Stimulated activated CD4-positive, alpha-beta T cell treated with anti-CD3 and anti-CD28 coated beads, Interleukin-1b, Interleukin-23, amount 100 ng/mL, for 24 hours (primary cell): ENCODE data around the gene ELSPBP1.
A peak's percentile ranks its signal among the peaks of the same experiment; 100 is the strongest.
"Not testable (repeated sequence)": the region's sequence is repeated elsewhere in the genome, so short reads cannot be mapped to it uniquely, and the experiment has no call there.

Source experiments
- DNase-seq, 4 experiments: peaks; one replicate each; pipeline ENCODE4 v3.0.0-alpha.2; 2020; ENCODE audit warnings: low read depth in 4 of 4, low spot score in 1 of 4

Gene ELSPBP1

GRCh38 chr19:47994209-47994802 lies at the start of gene ELSPBP1:
Gene ELSPBP1 (plus strand): TSS chr19:47994632. CDS start chr19:48008668, 14,036 bp downstream.
- no peak for DNase-seq

- DNase-seq: not testable (repeated sequence)
Observed at GRCh38 chr19:47949852-47950521, 44.4 kb upstream of the ELSPBP1 start.

GRCh38 chr19:47952132-47952531 lies 42.3 kb upstream of the ELSPBP1 start:
- not testable (repeated sequence) for DNase-seq

GRCh38 chr19:47955936-47956335 lies 38.5 kb upstream of the ELSPBP1 start:
- DNase-seq: peak in 1 of 4 experiments; percentile 2

- no peak for DNase-seq
Observed at GRCh38 chr19:47973529-47973928, 20.9 kb upstream of the ELSPBP1 start.

GRCh38 chr19:47991191-47991808 lies 3.1 kb upstream of the ELSPBP1 start:
- DNase-seq: no peak

GRCh38 chr19:47992070-47992469 lies 2.4 kb upstream of the ELSPBP1 start, which contains the start of gene BSPH1:
Gene BSPH1 (minus strand): TSS chr19:47992170. CDS start chr19:47992081, 89 bp downstream.
- DNase-seq: no peak

GRCh38 chr19:47996230-47996727 lies 1.8 kb downstream of the ELSPBP1 start:
- DNase-seq: no peak

GRCh38 chr19:47998800-47999199 lies 4.4 kb downstream of the ELSPBP1 start:
- DNase-seq: no peak

GRCh38 chr19:48000846-48001245 lies 6.4 kb downstream of the ELSPBP1 start:
- DNase-seq: no peak

- DNase-seq: no peak
Observed at GRCh38 chr19:48004236-48004635, 9.8 kb downstream of the ELSPBP1 start.

GRCh38 chr19:48006762-48007161 lies 12.3 kb downstream of the ELSPBP1 start:
- DNase-seq: no peak

GRCh38 chr19:48010932-48011758 lies 16.7 kb downstream of the ELSPBP1 start:
- DNase-seq: no peak

- no peak for DNase-seq
Observed at GRCh38 chr19:48020686-48021085, 26.3 kb downstream of the ELSPBP1 start.

- DNase-seq: no peak
Observed at GRCh38 chr19:48023011-48023410, 28.6 kb downstream of the ELSPBP1 start.

- no peak for DNase-seq
Observed at GRCh38 chr19:48023518-48023917, 29.1 kb downstream of the ELSPBP1 start.

GRCh38 chr19:48025480-48025879 lies 31.0 kb downstream of the ELSPBP1 start:
- no peak for DNase-seq

GRCh38 chr19:48029431-48029830 lies 35.0 kb downstream of the ELSPBP1 start:
- DNase-seq: no peak

GRCh38 chr19:48030073-48030472 lies 35.6 kb downstream of the ELSPBP1 start:
- DNase-seq: no peak

- no peak for DNase-seq
Observed at GRCh38 chr19:48033604-48034003, 39.2 kb downstream of the ELSPBP1 start.

GRCh38 chr19:48036765-48037164 lies 42.3 kb downstream of the ELSPBP1 start:
- no peak for DNase-seq
